Activated naive CD4-positive, alpha-beta T cell treated with anti-CD3 and anti-CD28 coated beads, Interleukin-2, amount 10 ng/mL, durations not matched to agents 7 days and 5 days (primary cell): ENCODE results near the gene DSCAM.
"Not testable (repeated sequence)": the region's sequence is repeated elsewhere in the genome, so short reads cannot be mapped to it uniquely, and the experiment has no call there.

Source experiments
- CTCF ChIA-PET: fragments of 350-600 bp; sonication (Branson Sonifier 250); formaldehyde crosslinking; loops from one replicate; lab custom pipeline; 2021; ENCODE audit warnings: antibody characterized with exemption; lab: Charles Lee
- DNase-seq: peaks from one replicate; pipeline ENCODE4 v3.0.0-alpha.2; 2020
- H3K27ac Mint-ChIP-seq: one replicate; pipeline ENCODE4 v1.8.0; 2021; ENCODE audit warnings: mild to moderate bottlenecking, moderate library complexity, mixed read lengths
- H3K27me3 Mint-ChIP-seq: one replicate; pipeline ENCODE4 v1.8.0; 2021; ENCODE audit warnings: mild to moderate bottlenecking, mixed read lengths
- H3K36me3 Mint-ChIP-seq: one replicate; pipeline ENCODE4 v1.8.0; 2021; ENCODE audit warnings: mixed read lengths
- H3K4me1 Mint-ChIP-seq: one replicate; pipeline ENCODE4 v1.8.0; 2021; ENCODE audit warnings: mixed read lengths
- H3K4me3 Mint-ChIP-seq: one replicate; pipeline ENCODE4 v1.8.0; 2021; ENCODE audit warnings: mild to moderate bottlenecking, moderate library complexity, mixed read lengths
- H3K9me3 Mint-ChIP-seq: one replicate; pipeline ENCODE4 v1.8.0; 2021; ENCODE audit warnings: mixed read lengths

Gene DSCAM

GRCh38 chr21:40299451-40299850, 547.5 kb downstream of the DSCAM start:
- no peak overlapping the region for H3K4me3 Mint-ChIP-seq
- peaks cover 41% of the 10 kb centered on the region for H3K9me3 Mint-ChIP-seq
- H3K27me3 Mint-ChIP-seq: no peaks in the 10 kb centered on the region
- H3K27ac Mint-ChIP-seq: no peak overlapping the region
- CTCF ChIA-PET: no interaction called here
- no peaks in the 10 kb centered on the region for H3K36me3 Mint-ChIP-seq
- DNase-seq: no peak
- H3K4me1 Mint-ChIP-seq: no peaks in the 10 kb centered on the region

GRCh38 chr21:40294345-40294744, 552.6 kb downstream of the DSCAM start:
- H3K9me3 Mint-ChIP-seq: peaks cover 15% of the 10 kb centered on the region
- no peaks in the 10 kb centered on the region for H3K27me3 Mint-ChIP-seq
- no peak for DNase-seq
- no peak overlapping the region for H3K4me3 Mint-ChIP-seq
- no peaks in the 10 kb centered on the region for H3K4me1 Mint-ChIP-seq
- no peaks in the 10 kb centered on the region for H3K36me3 Mint-ChIP-seq
- CTCF ChIA-PET: no interaction called here
- H3K27ac Mint-ChIP-seq: no peak overlapping the region

DNA sequence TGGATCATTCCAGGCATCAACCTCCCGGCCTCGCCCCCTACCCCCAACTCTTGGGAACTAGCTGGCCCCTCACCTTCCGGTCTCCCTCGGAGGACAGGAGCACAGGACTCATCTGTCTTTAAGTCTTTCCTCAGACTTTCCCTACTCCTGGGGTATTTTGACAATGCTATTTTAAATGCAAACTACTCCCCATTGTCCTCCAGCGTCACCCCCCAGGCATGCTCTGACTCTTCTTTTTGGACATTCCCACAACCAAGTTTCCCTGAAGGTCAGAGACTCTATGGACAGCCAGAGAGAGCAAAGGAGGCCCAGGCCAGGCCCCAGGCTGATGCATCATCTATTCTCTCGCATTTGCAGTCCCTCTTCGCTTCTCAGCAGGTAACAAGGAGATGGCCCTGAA, 555.4 kb downstream of the DSCAM start:
- H3K4me3 Mint-ChIP-seq: no peak overlapping the region
- H3K4me1 Mint-ChIP-seq: no peaks in the 10 kb centered on the region
- CTCF ChIA-PET: no interaction called here
- DNase-seq: no peak
- peaks cover 22% of the 10 kb centered on the region for H3K9me3 Mint-ChIP-seq
- H3K27ac Mint-ChIP-seq: no peak overlapping the region
- no peaks in the 10 kb centered on the region for H3K36me3 Mint-ChIP-seq
- no peaks in the 10 kb centered on the region for H3K27me3 Mint-ChIP-seq

DNA sequence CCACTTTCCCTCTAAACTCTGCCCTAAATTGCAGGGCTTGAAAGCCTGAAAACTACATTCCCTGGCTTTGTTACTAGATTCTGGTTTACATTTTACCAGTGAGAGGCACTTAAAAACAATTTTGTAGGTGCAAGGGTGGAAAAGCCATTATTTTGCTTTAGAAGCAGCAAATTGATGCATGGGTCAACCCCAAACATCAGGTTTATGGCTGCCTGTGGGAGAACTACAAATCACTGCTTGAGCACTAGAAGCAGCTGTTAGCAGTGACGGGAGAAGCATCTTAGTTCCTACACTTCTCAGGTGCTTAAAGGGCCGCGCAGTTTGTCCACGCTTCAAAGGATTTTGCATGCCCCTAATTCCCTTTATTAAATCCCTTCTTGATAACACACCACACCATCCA, 562.5 kb downstream of the DSCAM start:
- no peak overlapping the region for H3K4me3 Mint-ChIP-seq
- CTCF ChIA-PET: no interaction called here

GRCh38 chr21:40282912-40283886, 563.8 kb downstream of the DSCAM start:
- peaks cover 17% of the 10 kb centered on the region for H3K9me3 Mint-ChIP-seq
- no peak overlapping the region for H3K27ac Mint-ChIP-seq
- CTCF ChIA-PET: no interaction called here
- no peak for DNase-seq
- H3K36me3 Mint-ChIP-seq: no peaks in the 10 kb centered on the region
- no peaks in the 10 kb centered on the region for H3K27me3 Mint-ChIP-seq
- no peaks in the 10 kb centered on the region for H3K4me1 Mint-ChIP-seq
- H3K4me3 Mint-ChIP-seq: no peak overlapping the region

More for the DNA sequence above, 562.5 kb downstream of the DSCAM start:
- no peaks in the 10 kb centered on the region for H3K4me1 Mint-ChIP-seq
- H3K27me3 Mint-ChIP-seq: no peaks in the 10 kb centered on the region
- H3K36me3 Mint-ChIP-seq: no peaks in the 10 kb centered on the region
- DNase-seq: no peak
- peaks cover 19% of the 10 kb centered on the region for H3K9me3 Mint-ChIP-seq
- no peak overlapping the region for H3K27ac Mint-ChIP-seq

GRCh38 chr21:40278345-40278744, 568.6 kb downstream of the DSCAM start:
- Mint-ChIP-seq H3K27ac (no peak overlapping the region), H3K4me1 (no peaks in the 10 kb centered on the region), H3K9me3 (peaks cover 11% of the 10 kb centered on the region), H3K36me3 (no peaks in the 10 kb centered on the region), H3K27me3 (no peaks in the 10 kb centered on the region), H3K4me3 (no peak overlapping the region)
- CTCF ChIA-PET: no interaction called here
- DNase-seq: no peak

- no peak for DNase-seq
- H3K4me3 Mint-ChIP-seq: no peak overlapping the region
- no peak overlapping the region for H3K27ac Mint-ChIP-seq
- H3K27me3 Mint-ChIP-seq: no peaks in the 10 kb centered on the region
- peaks cover 15% of the 10 kb centered on the region for H3K9me3 Mint-ChIP-seq
- CTCF ChIA-PET: no interaction called here
- no peaks in the 10 kb centered on the region for H3K36me3 Mint-ChIP-seq
- no peaks in the 10 kb centered on the region for H3K4me1 Mint-ChIP-seq
These were observed 571.0 kb downstream of the DSCAM start for GRCh38 chr21:40276001-40276400.

DNA sequence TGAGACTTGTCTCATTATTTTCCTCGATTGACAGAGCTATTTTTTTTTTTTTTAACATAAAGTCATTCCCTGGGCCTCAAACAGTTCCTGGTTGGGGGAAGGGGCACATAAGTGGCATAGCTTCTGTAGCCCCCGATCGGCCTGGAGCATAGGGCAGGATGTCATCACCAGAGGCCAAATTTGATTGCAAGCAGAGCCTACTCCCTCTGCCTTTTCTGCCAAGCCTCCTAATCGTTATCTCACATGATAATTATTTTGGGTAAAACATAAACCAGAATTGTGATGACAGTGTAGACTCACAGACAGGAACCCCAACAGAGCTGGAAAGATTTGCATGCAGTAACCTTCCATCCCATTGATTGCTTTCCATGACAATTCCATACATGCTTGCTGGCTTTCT, 574.9 kb downstream of the DSCAM start:
- no peak overlapping the region for H3K27ac Mint-ChIP-seq
- no peaks in the 10 kb centered on the region for H3K4me1 Mint-ChIP-seq
- no peak overlapping the region for H3K4me3 Mint-ChIP-seq
- no peak for DNase-seq
- no peaks in the 10 kb centered on the region for H3K36me3 Mint-ChIP-seq
- CTCF ChIA-PET: no interaction called here
- no peaks in the 10 kb centered on the region for H3K27me3 Mint-ChIP-seq
- H3K9me3 Mint-ChIP-seq: peaks cover 17% of the 10 kb centered on the region

DNA sequence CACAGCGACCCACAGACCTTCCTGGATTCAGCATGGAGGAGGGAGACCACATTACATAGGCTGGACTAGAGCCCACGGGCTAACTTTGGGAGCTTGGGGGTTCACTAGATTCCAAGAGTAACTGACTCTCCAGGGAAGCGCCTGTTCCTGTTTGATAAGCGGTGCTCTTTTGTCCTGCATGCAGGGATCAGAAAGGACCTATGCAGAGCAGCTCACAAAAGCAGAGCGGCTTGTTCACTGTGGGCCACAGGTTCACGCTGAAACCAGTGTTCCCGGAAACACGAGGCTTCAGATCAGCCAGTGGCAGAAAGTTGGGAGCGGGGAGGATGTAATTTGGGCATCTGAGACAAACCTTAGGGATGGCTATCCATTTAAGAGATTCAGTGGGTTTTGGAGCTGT, 575.8 kb downstream of the DSCAM start:
- H3K27ac Mint-ChIP-seq: no peak overlapping the region
- CTCF ChIA-PET: no interaction called here
- H3K9me3 Mint-ChIP-seq: peaks cover 17% of the 10 kb centered on the region
- DNase-seq: no peak
- no peaks in the 10 kb centered on the region for H3K4me1 Mint-ChIP-seq
- no peaks in the 10 kb centered on the region for H3K27me3 Mint-ChIP-seq
- no peak overlapping the region for H3K4me3 Mint-ChIP-seq
- no peaks in the 10 kb centered on the region for H3K36me3 Mint-ChIP-seq

- H3K36me3 Mint-ChIP-seq: no peaks in the 10 kb centered on the region
- no peak for DNase-seq
- no peak overlapping the region for H3K4me3 Mint-ChIP-seq
- H3K27ac Mint-ChIP-seq: no peak overlapping the region
- peaks cover 14% of the 10 kb centered on the region for H3K9me3 Mint-ChIP-seq
- H3K27me3 Mint-ChIP-seq: no peaks in the 10 kb centered on the region
- H3K4me1 Mint-ChIP-seq: no peaks in the 10 kb centered on the region
- CTCF ChIA-PET: no interaction called here
These were observed 576.9 kb downstream of the DSCAM start for GRCh38 chr21:40270047-40270446.

DNA sequence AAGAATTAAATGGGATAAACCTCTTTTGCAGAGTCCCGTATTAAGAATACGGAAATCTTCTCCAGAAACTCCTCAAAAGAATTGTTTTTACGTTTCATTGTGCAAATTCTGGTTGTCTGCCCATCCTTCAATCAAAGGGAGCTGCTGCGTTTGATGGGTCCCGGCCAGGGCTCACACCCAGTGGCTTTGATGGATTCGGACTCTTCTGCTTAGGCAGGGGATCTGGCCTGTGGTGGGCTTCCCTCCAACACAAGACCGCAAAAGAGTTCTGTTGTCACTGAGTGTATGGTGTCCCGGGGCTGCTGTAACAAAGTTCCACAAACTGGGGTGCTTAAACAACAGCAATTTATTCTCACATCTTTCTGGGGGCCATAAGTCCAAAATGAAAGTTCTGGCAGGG, 577.7 kb downstream of the DSCAM start:
- Mint-ChIP-seq H3K27ac (no peak overlapping the region), H3K27me3 (no peaks in the 10 kb centered on the region), H3K4me1 (no peaks in the 10 kb centered on the region), H3K9me3 (peaks cover 14% of the 10 kb centered on the region), H3K4me3 (no peak overlapping the region), H3K36me3 (no peaks in the 10 kb centered on the region)
- no peak for DNase-seq
- CTCF ChIA-PET: no interaction called here

- CTCF ChIA-PET, H3K36me3 Mint-ChIP-seq, H3K4me1 Mint-ChIP-seq, H3K27ac Mint-ChIP-seq, DNase-seq, H3K27me3 Mint-ChIP-seq, H3K4me3 Mint-ChIP-seq: not testable (repeated sequence)
- H3K9me3 Mint-ChIP-seq: peaks cover 15% of the 10 kb centered on the region
These were observed 588.5 kb downstream of the DSCAM start for GRCh38 chr21:40258456-40258855.

DNA sequence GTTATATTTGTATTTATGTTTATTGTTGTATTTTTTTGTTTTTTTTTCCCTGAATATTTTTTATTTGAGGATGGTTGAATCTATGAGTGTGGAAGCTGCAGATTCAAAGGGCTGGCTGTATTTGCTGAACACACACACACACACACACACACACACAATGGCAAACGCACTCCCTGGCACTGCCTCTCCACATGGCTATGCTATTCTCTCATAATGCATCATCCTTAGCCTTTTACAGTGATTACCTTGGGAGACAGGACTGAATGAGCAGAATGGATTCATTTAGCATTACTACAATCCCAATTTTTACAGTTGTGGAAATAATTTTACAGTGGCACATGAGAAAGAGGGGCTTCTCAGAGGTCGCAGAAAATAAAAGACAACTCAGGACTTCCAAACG, 589.6 kb downstream of the DSCAM start:
- CTCF ChIA-PET: no interaction called here
- H3K4me1 Mint-ChIP-seq: no peaks in the 10 kb centered on the region

DNA sequence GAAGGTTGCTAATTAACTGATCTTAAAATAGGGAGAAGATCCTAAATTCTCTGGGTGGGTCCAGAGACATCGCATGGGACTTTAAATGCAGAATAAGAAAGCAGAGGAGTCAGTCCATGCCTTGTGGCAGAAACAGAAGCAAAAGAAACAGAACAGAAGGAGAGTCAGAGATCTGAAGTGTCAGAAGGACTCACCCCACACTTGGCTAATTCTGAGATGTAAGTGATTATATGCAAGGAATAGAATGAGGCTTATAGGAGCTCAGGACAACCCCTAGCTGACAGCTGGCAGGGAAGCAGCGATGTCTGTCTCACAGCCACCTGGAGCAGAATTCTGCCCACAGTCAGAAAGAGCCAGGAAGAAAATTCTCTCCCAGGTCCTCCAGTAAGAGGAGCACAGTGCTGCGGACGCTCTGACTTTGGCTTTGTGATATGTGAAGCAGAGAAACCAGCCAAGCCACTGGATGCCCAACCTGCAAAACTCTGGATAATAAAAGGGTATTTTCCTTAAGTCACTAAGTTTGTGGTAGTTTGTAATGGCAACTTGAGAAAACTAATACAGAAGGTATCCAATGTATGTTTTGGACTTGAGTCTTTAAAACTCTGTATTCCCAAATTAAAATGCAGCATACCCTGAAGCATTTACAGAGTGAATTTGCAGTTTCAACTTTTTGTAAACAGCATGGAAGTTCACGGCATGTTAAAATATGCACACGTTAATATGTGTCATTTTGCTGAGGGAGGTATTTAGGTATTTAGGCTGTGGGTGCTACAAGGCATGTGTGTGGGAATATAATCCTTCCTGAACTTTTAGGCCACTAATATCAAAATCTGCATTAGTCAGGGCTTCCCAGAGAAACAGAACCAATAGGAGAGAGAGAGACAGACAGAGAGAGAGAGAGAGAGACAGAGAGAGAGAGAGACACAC, 591.2 kb downstream of the DSCAM start:
- CTCF ChIA-PET: no interaction called here
- Mint-ChIP-seq H3K9me3 (peaks cover 25% of the 10 kb centered on the region), H3K4me1 (no peaks in the 10 kb centered on the region), H3K27ac (no peak overlapping the region), H3K36me3 (no peaks in the 10 kb centered on the region), H3K27me3 (no peaks in the 10 kb centered on the region), H3K4me3 (no peak overlapping the region)
- DNase-seq: no peak

More for the DNA sequence above, 589.6 kb downstream of the DSCAM start:
- H3K36me3 Mint-ChIP-seq: no peaks in the 10 kb centered on the region
- H3K27me3 Mint-ChIP-seq: no peaks in the 10 kb centered on the region
- no peak overlapping the region for H3K4me3 Mint-ChIP-seq
- H3K9me3 Mint-ChIP-seq: peaks cover 16% of the 10 kb centered on the region
- no peak for DNase-seq
- no peak overlapping the region for H3K27ac Mint-ChIP-seq
